Neural cell (in vitro differentiated cells): ENCODE results near the gene IFT20. TPM values are rescaled to one million over a fixed set of nuclear protein-coding genes. Genes with fewer than 3 reads are reported as not detected.

Source experiments
- H2AFZ ChIP-seq: fragments of 200-600, 300-800 bp; sonication (generic), shearing (Covaris generic); 2 replicates; pipeline ENCODE4 v1.6.0; 2014; ENCODE audit warnings: low read depth, mild to moderate bottlenecking, antibody characterized with exemption, low read length, moderate library complexity
- H3F3A ChIP-seq: fragments of 200-600 bp; shearing (Covaris generic); 2 replicates; pipeline ENCODE4 v1.6.1; 2016; ENCODE audit warnings: mild to moderate bottlenecking, moderate library complexity, mixed read lengths, antibody characterized with exemption, low read length; ENCODE audit not compliant: insufficient read depth, poor library complexity, severe bottlenecking
- H3K27ac ChIP-seq: fragments of 200-600, 300-800 bp; sonication (generic), shearing (Covaris generic); 2 replicates; pipeline ENCODE4 v1.5.1; 2014; ENCODE audit warnings: mild to moderate bottlenecking, low read length, moderate library complexity
- H3K27me3 ChIP-seq: fragments of 300-800, 200-600 bp; sonication (generic), shearing (Covaris generic); 2 replicates; pipeline ENCODE4 v1.6.0; 2014; ENCODE audit warnings: mild to moderate bottlenecking, low read depth, low read length, moderate library complexity; ENCODE audit not compliant: insufficient read depth
- H3K36me3 ChIP-seq: fragments of 300-800, 200-600 bp; sonication (generic), shearing (Covaris generic); 2 replicates; pipeline ENCODE4 v1.5.1; 2014; ENCODE audit warnings: mild to moderate bottlenecking, antibody characterized with exemption, low read length, moderate library complexity; ENCODE audit not compliant: insufficient read depth
- H3K4me2 ChIP-seq: fragments of 300-800, 200-600 bp; sonication (generic), shearing (Covaris generic); 2 replicates; pipeline ENCODE4 v1.6.0; 2014; ENCODE audit warnings: mild to moderate bottlenecking, low read length
- H3K4me3 ChIP-seq: fragments of 300-800, 200-600 bp; sonication (generic), shearing (Covaris generic); 2 replicates; pipeline ENCODE4 v1.5.1; 2014; ENCODE audit warnings: mild to moderate bottlenecking, low read length, moderate library complexity
- H3K79me2 ChIP-seq: fragments of 200-600 bp; shearing (Covaris generic); replicated peaks from 2 replicates; pipeline ENCODE4 v1.6.0; 2014; ENCODE audit warnings: mild to moderate bottlenecking, low read length, moderate library complexity; ENCODE audit not compliant: insufficient read depth
- H3K9ac ChIP-seq: fragments of 300-800, 200-600 bp; sonication (generic), shearing (Covaris generic); 2 replicates; pipeline ENCODE4 v1.6.1; 2016; ENCODE audit warnings: mild to moderate bottlenecking, low read length, mixed read lengths
- H3K9me2 ChIP-seq: fragments of 200-600 bp; shearing (Covaris generic); 2 replicates; pipeline ENCODE4 v1.6.1; 2016; ENCODE audit warnings: mild to moderate bottlenecking, low read length, mixed read lengths; ENCODE audit not compliant: insufficient read depth
- H3K9me3 ChIP-seq: fragments of 200-600, 300-800 bp; sonication (generic), shearing (Covaris generic); 2 replicates; pipeline ENCODE4 v1.6.1; 2016; ENCODE audit warnings: mild to moderate bottlenecking, mixed run types, low read length, moderate library complexity, mixed read lengths
- H4K20me1 ChIP-seq: fragments of 200-600 bp; shearing (Covaris generic); 2 replicates; pipeline ENCODE4 v1.6.1; 2016; ENCODE audit warnings: mild to moderate bottlenecking, mixed run types; ENCODE audit not compliant: insufficient read depth
- CTCF ChIP-seq: fragments of 450-650 bp; IDR thresholded peaks from 2 replicates; pipeline ENCODE4 v1.5.1; 2014; ENCODE audit warnings: antibody characterized with exemption, mild to moderate bottlenecking, moderate library complexity; ENCODE audit not compliant: poor library complexity, severe bottlenecking
- EP300 ChIP-seq: fragments of 450-650 bp; conservative IDR thresholded peaks from 2 replicates; pipeline ENCODE4 v1.6.1; 2014; ENCODE audit warnings: antibody characterized with exemption, mild to moderate bottlenecking, moderate library complexity; ENCODE audit not compliant: poor library complexity, severe bottlenecking
- EZH2 ChIP-seq: fragments of 200-600, 300-800 bp; shearing (Covaris generic), sonication (generic); IDR thresholded peaks from 2 replicates; pipeline ENCODE4 v1.6.1; 2014; ENCODE audit warnings: antibody characterized with exemption, low read length, borderline replicate concordance, mild to moderate bottlenecking; ENCODE audit not compliant: insufficient read depth, poor library complexity, severe bottlenecking
- MXI1 ChIP-seq: fragments of 450-650 bp; conservative IDR thresholded peaks from 2 replicates; pipeline ENCODE4 v1.6.1; 2014; ENCODE audit warnings: antibody characterized with exemption, mild to moderate bottlenecking; ENCODE audit not compliant: poor library complexity, severe bottlenecking
- POLR2AphosphoS5 ChIP-seq: IDR thresholded peaks from 2 replicates; pipeline ENCODE4 v1.6.1; 2012
- RAD21 ChIP-seq: fragments of 450-650 bp; conservative IDR thresholded peaks from 2 replicates; pipeline ENCODE4 v1.6.1; 2014; ENCODE audit warnings: antibody characterized with exemption, mild to moderate bottlenecking, moderate library complexity
- REST ChIP-seq: IDR thresholded peaks from 2 replicates; pipeline ENCODE4 v1.6.1; 2012; ENCODE audit warnings: borderline replicate concordance
- SMC3 ChIP-seq: fragments of 450-650 bp; conservative IDR thresholded peaks from 2 replicates; pipeline ENCODE4 v1.6.1; 2014; ENCODE audit warnings: antibody characterized with exemption, mild to moderate bottlenecking, moderate library complexity; ENCODE audit not compliant: poor library complexity
- TAF1 ChIP-seq: IDR thresholded peaks from 2 replicates; pipeline ENCODE4 v1.6.1; 2012; ENCODE audit warnings: low read depth
- polyA plus RNA-seq: library from polyadenylated mRNA; depleted of rRNA; stranded (reverse); fragments of >200 nt; gene quantifications from 2 replicates; pipeline ENCODE4 v1.2.3, GENCODE V29; 2014

The IFT20 gene
- polyA plus RNA-seq, 1 donor from 2014 or later: 213 TPM

- no peak overlapping the region for H2AFZ ChIP-seq
- H4K20me1 ChIP-seq: no peaks in the 10 kb centered on the region
- H3K9me3 ChIP-seq: no peaks in the 10 kb centered on the region
- no peaks in the 10 kb centered on the region for H3K9me2 ChIP-seq
- no peaks in the 10 kb centered on the region for H3K27me3 ChIP-seq
- H3K9ac ChIP-seq: no peak overlapping the region
- H3F3A ChIP-seq: no peaks in the 10 kb centered on the region
- H3K4me2 ChIP-seq: no peak overlapping the region
- peaks cover 6% of the 10 kb centered on the region for H3K79me2 ChIP-seq
- peaks cover 13% of the 10 kb centered on the region for H3K36me3 ChIP-seq
- H3K27ac ChIP-seq: no peak overlapping the region
- no peak overlapping the region for H3K4me3 ChIP-seq
- TF ChIP-seq SMC3: no peak
- no peak for TF ChIP-seq EP300
- no peak for TF ChIP-seq TAF1
- TF ChIP-seq POLR2AphosphoS5: no peak
- no peak for TF ChIP-seq REST
- no peak for TF ChIP-seq RAD21
- no peak for TF ChIP-seq MXI1
- no peak for TF ChIP-seq CTCF
- TF ChIP-seq EZH2: no peak
Observed at GRCh38 chr17:28344011-28344410, 8.7 kb upstream of the IFT20 start.

GRCh38 chr17:28343491-28343932, 8.2 kb upstream of the IFT20 start:
- Histone ChIP-seq H2AFZ (no peak overlapping the region), H3K79me2 (peaks cover 8% of the 10 kb centered on the region), H3K9ac (no peak overlapping the region), H3K4me3 (no peak overlapping the region), H3K36me3 (peaks cover 13% of the 10 kb centered on the region), H3K27ac (no peak overlapping the region), H3K9me3 (no peaks in the 10 kb centered on the region), H3K4me2 (no peak overlapping the region), H3K9me2 (no peaks in the 10 kb centered on the region), H3K27me3 (no peaks in the 10 kb centered on the region), H4K20me1 (no peaks in the 10 kb centered on the region), H3F3A (no peaks in the 10 kb centered on the region)
- TF ChIP-seq EZH2 (no peak), TAF1 (no peak), MXI1 (no peak), REST (no peak), RAD21 (no peak), EP300 (no peak), CTCF (no peak)
